HepG2 (cell line): ENCODE results near the gene NDUFAF3. TPM values are rescaled to one million over a fixed set of nuclear protein-coding genes. Genes with fewer than 3 reads are reported as not detected.

ENCODE experiments used
- CENPT ChIP-seq: sonication (generic); formaldehyde crosslinking; IDR thresholded peaks from 2 replicates; pipeline ENCODE4 v1.8.0; 2022; ENCODE audit warnings: low read depth, mild to moderate bottlenecking, moderate library complexity, missing genetic modification reagents
- DNMT1 ChIP-seq: sonication (generic); formaldehyde crosslinking; IDR thresholded peaks from 2 replicates; pipeline ENCODE4 v1.5.1; 2020; ENCODE audit warnings: mild to moderate bottlenecking, missing genetic modification reagents
- ELF3 ChIP-seq: IDR thresholded peaks from 2 replicates; pipeline ENCODE4 v1.6.1; 2016; ENCODE audit warnings: missing genetic modification reagents, missing compliant biosample characterization
- ETV6 ChIP-seq: sonication (generic); formaldehyde crosslinking; conservative IDR thresholded peaks from 2 replicates; pipeline ENCODE4 v1.4.0; 2020; ENCODE audit warnings: missing genetic modification reagents
- HHEX ChIP-seq: IDR thresholded peaks from 2 replicates; pipeline ENCODE4 v1.6.1; 2016; ENCODE audit warnings: control low read depth
- HMG20B ChIP-seq: conservative IDR thresholded peaks from 2 replicates; pipeline ENCODE4 v1.6.1; 2016; ENCODE audit warnings: missing genetic modification reagents, missing compliant biosample characterization
- HOXD1 ChIP-seq: sonication (generic); formaldehyde crosslinking; IDR thresholded peaks from 2 replicates; pipeline ENCODE4 v1.5.0; 2020; ENCODE audit warnings: missing genetic modification reagents
- KLF12 ChIP-seq: sonication (generic); formaldehyde crosslinking; IDR thresholded peaks from 2 replicates; pipeline ENCODE4 v1.4.0; 2020; ENCODE audit warnings: missing genetic modification reagents, borderline replicate concordance
- MED8 ChIP-seq: sonication (generic); formaldehyde crosslinking; IDR thresholded peaks from 2 replicates; pipeline ENCODE4 v1.8.1; 2023; ENCODE audit warnings: mild to moderate bottlenecking, missing genetic modification reagents; ENCODE audit not compliant: insufficient replicate concordance
- RAD21 ChIP-seq: fragments of 450-650 bp; formaldehyde crosslinking; IDR thresholded peaks from 2 replicates; pipeline ENCODE4 v1.5.0; 2020; ENCODE audit warnings: mild to moderate bottlenecking
- RCOR2 ChIP-seq: IDR thresholded peaks from 2 replicates; pipeline ENCODE4 v1.6.1; 2016; ENCODE audit warnings: missing biosample characterization, missing genetic modification reagents
- SMYD3 ChIP-seq: sonication (generic); formaldehyde crosslinking; IDR thresholded peaks from 2 replicates; pipeline ENCODE4 v1.8.1; 2023; ENCODE audit warnings: mild to moderate bottlenecking, missing genetic modification reagents
- SP1 ChIP-seq, 2 experiments: fragments of 450-650 bp in 1 of 2; sonication (generic) in 1 of 2; formaldehyde crosslinking in 1 of 2; IDR thresholded peaks; 2 replicates each; pipeline versions ENCODE4 v1.4.0 to v1.6.1; 2016 to 2020; ENCODE audit warnings: missing genetic modification reagents in 1 of 2
- USF2 ChIP-seq, 2 experiments: sonication (generic) in 1 of 2; formaldehyde crosslinking in 1 of 2; IDR thresholded peaks; 2 replicates each; pipeline versions ENCODE4 v1.5.1 to v1.6.1; 2011 to 2020; ENCODE audit warnings: borderline replicate concordance in 1 of 2, low read depth in 1 of 2, low read length in 1 of 2, mild to moderate bottlenecking in 1 of 2, missing genetic modification reagents in 1 of 2, moderate library complexity in 1 of 2
- ZC3H13 ChIP-seq: sonication (generic); formaldehyde crosslinking; IDR thresholded peaks from 2 replicates; pipeline ENCODE4 v1.8.1; 2023; ENCODE audit warnings: mild to moderate bottlenecking, missing genetic modification reagents, moderate library complexity
- ZNF292 ChIP-seq: sonication (generic); formaldehyde crosslinking; IDR thresholded peaks from 2 replicates; pipeline ENCODE4 v1.8.1; 2022; ENCODE audit warnings: mild to moderate bottlenecking, low read depth, missing genetic modification reagents, borderline replicate concordance
- ZNF432 ChIP-seq: sonication (generic); formaldehyde crosslinking; IDR thresholded peaks from 2 replicates; pipeline ENCODE4 v1.5.0; 2020; ENCODE audit warnings: missing genetic modification reagents, mild to moderate bottlenecking, borderline replicate concordance
- ZNF597 ChIP-seq: sonication (generic); formaldehyde crosslinking; IDR thresholded peaks from 2 replicates; pipeline ENCODE4 v1.5.0; 2020; ENCODE audit warnings: missing genetic modification reagents
- ZNF703 ChIP-seq: sonication (generic); formaldehyde crosslinking; IDR thresholded peaks from 2 replicates; pipeline ENCODE4 v1.5.1; 2020; ENCODE audit warnings: missing genetic modification reagents, mild to moderate bottlenecking, moderate library complexity, borderline replicate concordance
- ZNF761 ChIP-seq: sonication (generic); formaldehyde crosslinking; conservative IDR thresholded peaks from 2 replicates; pipeline ENCODE4 v1.4.0; 2020; ENCODE audit warnings: mild to moderate bottlenecking, missing genetic modification reagents
- polyA plus RNA-seq, 8 experiments: library from polyadenylated mRNA; depleted of rRNA in 3 of 8; stranded (reverse) in 7 of 8; unstranded in 1 of 8; fragments of >200 nt; fragmentation: Illumina TruSeq in 4 of 8; extraction: Trizol in 4 of 8; gene quantifications; 2 replicates each; pipeline versions ENCODE4 v1.2.1 to v1.2.3, GENCODE V29; 2011 to 2016; ENCODE audit warnings: low read depth in 4 of 8, missing spikeins in 1 of 8, mixed read lengths in 1 of 8; ENCODE audit not compliant: insufficient read depth in 1 of 8
- total RNA-seq, 5 experiments: library from RNA; depleted of rRNA; stranded (reverse); fragments of >200 nt; fragmentation: Illumina TruSeq; extraction: Trizol; gene quantifications; 2 replicates each; pipeline ENCODE4 v1.2.3, GENCODE V29; 2016; ENCODE audit warnings: low read depth in 1 of 5
- TF ChIP-seq, protein P1 (sequence below): sonication (generic); formaldehyde crosslinking; conservative IDR thresholded peaks from 2 replicates; pipeline ENCODE4 v1.4.0; 2020; ENCODE audit warnings: missing genetic modification reagents
- TF ChIP-seq, protein P2 (sequence below): sonication (generic); formaldehyde crosslinking; IDR thresholded peaks from 2 replicates; pipeline ENCODE4 v1.5.1; 2020; ENCODE audit warnings: missing genetic modification reagents, mild to moderate bottlenecking, borderline replicate concordance

The NDUFAF3 gene
- total and polyA plus RNA-seq, 2 of the 13 experiments (the other 11 are each of a cell fraction or from before 2014, with no cell fraction given) = 39.0 to 50.0 TPM

DNA sequence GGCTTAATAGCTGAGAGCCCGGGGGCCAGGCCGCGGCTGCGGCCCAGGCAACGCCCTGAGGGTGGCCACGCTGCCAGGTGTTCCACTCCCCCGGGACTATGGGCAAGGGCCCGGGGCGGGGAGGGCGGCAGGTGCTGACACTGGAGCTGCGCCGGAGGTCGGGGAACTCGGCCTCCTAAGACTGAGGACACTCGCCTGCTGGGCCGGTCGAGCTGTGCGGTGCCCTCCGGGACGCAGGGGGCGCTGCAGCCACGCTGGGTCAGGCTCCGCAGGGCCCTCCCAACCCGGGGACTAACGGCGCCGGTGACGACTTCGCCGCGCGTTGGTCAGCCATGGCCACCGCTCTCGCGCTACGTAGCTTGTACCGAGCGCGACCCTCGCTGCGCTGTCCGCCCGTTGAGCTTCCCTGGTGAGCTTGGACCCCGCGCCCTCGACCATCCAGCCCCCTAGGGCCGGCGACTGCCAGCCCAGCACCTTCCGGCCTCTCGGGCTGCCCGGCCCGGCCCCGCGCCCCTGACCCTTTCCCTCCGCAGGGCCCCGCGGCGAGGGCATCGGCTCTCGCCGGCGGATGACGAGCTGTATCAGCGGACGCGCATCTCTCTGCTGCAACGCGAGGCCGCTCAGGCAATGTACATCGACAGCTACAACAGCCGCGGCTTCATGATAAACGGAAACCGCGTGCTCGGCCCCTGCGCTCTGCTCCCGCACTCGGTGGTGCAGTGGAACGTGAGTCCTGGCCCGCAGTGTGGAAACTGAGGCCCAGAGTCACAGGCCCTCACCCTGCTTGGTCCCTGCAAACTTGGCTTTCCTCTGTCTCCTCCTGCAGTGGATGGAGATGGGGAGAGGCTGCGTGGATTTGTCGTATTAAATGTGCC, at the start of gene NDUFAF3 (continued):
- TF ChIP-seq HHEX (CRISPR knock-in tag) (no peak), ZNF703 (CRISPR knock-in tag) (peak; percentile 91; the same call in 1 of the 2 replicates), USF2 (IDR thresholded peaks at IDR 0.05; ENCODE audit: low read depth, low read length) (no peak), USF2 (CRISPR knock-in tag; IDR thresholded peaks at IDR 0.05; ENCODE audit: borderline replicate concordance) (peak; percentile 53; the same call in 1 of the 2 replicates), CENPT (CRISPR knock-in tag) (no peak), ZC3H13 (no peak; the same call in 1 of the 2 replicates), RCOR2 (CRISPR knock-in tag) (no peak), RAD21 (CRISPR knock-in tag) (peak; percentile 57), HMG20B (CRISPR knock-in tag) (no peak; the same call in 1 of the 2 replicates), ETV6 (CRISPR knock-in tag) (no peak), DNMT1 (no peak), MED8 (CRISPR knock-in tag) (peak; percentile 64), HOXD1 (CRISPR knock-in tag) (peak; percentile 89), SP1 (IDR thresholded peaks at IDR 0.05) (no peak), SP1 (CRISPR knock-in tag; IDR thresholded peaks at IDR 0.05) (peak; percentile 71), ELF3 (CRISPR knock-in tag) (no peak; the same call in 1 of the 2 replicates), ZNF761 (no peak; the same call in 1 of the 2 replicates), SMYD3 (CRISPR knock-in tag) (no peak), ZNF292 (CRISPR knock-in tag) (no peak), ZNF597 (no peak), ZNF432 (0 out of 2 replicates have a peak, but pooled peaks have one; percentile 73), KLF12 (CRISPR knock-in tag) (peak; percentile 94)
- TF ChIP-seq, protein P1, sequence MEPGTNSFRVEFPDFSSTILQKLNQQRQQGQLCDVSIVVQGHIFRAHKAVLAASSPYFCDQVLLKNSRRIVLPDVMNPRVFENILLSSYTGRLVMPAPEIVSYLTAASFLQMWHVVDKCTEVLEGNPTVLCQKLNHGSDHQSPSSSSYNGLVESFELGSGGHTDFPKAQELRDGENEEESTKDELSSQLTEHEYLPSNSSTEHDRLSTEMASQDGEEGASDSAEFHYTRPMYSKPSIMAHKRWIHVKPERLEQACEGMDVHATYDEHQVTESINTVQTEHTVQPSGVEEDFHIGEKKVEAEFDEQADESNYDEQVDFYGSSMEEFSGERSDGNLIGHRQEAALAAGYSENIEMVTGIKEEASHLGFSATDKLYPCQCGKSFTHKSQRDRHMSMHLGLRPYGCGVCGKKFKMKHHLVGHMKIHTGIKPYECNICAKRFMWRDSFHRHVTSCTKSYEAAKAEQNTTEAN = peak; percentile 73
- TF ChIP-seq, protein P2, sequence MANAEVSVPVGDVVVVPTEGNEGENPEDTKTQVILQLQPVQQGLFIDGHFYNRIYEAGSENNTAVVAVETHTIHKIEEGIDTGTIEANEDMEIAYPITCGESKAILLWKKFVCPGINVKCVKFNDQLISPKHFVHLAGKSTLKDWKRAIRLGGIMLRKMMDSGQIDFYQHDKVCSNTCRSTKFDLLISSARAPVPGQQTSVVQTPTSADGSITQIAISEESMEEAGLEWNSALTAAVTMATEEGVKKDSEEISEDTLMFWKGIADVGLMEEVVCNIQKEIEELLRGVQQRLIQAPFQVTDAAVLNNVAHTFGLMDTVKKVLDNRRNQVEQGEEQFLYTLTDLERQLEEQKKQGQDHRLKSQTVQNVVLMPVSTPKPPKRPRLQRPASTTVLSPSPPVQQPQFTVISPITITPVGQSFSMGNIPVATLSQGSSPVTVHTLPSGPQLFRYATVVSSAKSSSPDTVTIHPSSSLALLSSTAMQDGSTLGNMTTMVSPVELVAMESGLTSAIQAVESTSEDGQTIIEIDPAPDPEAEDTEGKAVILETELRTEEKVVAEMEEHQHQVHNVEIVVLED (CRISPR knock-in tag) = peak; percentile 94
